A549 treated with RU486 at 1 μM for 4 hours (cell line): ENCODE measurements around the gene CRCP. TPM values are rescaled to one million over a fixed set of nuclear protein-coding genes. Genes with fewer than 3 reads are reported as not detected.

Experiments used
- total RNA-seq: library from RNA; stranded (reverse); fragments of 200-300 nt; extraction: Qiagen RNA extraction; gene quantifications from 5 replicates; pipeline ENCODE4 v1.2.3, GENCODE V29; 2022; ENCODE audit warnings: low read depth

CRCP gene
- 27.5 to 41.8 TPM (median 28.3 TPM) in 5 replicates for total RNA-seq

GRCh38 chr7:66114743-66115649, at the start of gene CRCP:
Gene CRCP, plus strand, starts transcription at chr7:66114847. Its CDS starts 116 bp downstream, at chr7:66114963.

GRCh38 chr7:66075590-66076461, 38.8 kb upstream of the CRCP start, which contains the start of gene ASL:
Gene ASL, plus strand, starts transcription at chr7:66075819. Its CDS starts 263 bp downstream, at chr7:66076082.

Other genes starting within 250 kb of the CRCP start
- 21.1 to 34.5 TPM (median 30.9 TPM) in 5 replicates for gene VKORC1L1, start 241.8 kb upstream of the CRCP start, total RNA-seq
- gene GUSB, start 132.6 kb upstream of the CRCP start, total RNA-seq: 31.0 to 35.7 TPM (median 31.3 TPM) in 5 replicates
- 18.5 to 22.7 TPM (median 20.4 TPM) in 5 replicates for gene ASL, start 39.0 kb upstream of the CRCP start, total RNA-seq
- 7.5 to 9.9 TPM (median 8.8 TPM) in 5 replicates for gene TPST1, start 90.5 kb downstream of the CRCP start, total RNA-seq